ENCODE measurements around the gene CDH20.

CDH20 gene

DNA sequence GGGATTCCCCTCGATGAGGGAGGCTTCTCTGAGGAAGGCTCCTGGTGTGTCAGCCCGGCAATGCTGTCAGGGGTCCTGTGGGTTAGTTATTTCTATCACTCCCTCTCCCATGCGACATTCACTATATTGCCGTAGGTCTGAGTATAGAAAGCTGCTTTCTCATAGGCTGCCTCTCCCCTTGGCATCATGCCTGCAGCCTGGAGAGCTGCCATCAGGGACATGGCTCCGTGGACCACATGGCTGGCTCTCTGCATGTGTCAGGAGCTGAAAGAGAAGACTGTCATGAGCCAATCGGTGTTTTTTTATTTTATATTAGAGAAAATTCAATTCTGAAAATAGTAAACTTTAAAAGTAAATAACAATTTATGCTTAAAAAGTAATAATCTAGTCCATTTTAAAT, 198.0 kb downstream of the CDH20 start:
- no peak for DNase-seq (ENCODE audit: low spot score)

DNA sequence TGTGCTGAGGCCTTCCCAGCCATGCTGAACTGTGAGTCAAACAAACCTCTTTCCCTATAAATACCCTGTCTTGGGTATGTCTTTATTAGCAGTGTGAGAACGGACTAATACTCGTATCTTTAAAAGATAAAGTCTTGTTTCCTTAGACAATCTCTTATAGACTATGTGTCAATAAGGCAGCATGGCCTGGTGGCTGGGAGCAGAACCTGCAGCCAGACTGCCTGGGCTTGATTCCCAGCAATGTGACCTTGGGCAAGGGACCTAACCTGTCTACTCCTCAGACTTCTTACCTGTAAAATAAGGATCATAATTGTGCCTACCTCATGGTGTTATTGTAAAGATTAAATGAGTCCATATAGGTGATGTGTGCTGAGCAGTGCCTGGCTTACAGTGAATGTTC, 198.7 kb downstream of the CDH20 start:
- no peak for DNase-seq (ENCODE audit: low spot score)

DNA sequence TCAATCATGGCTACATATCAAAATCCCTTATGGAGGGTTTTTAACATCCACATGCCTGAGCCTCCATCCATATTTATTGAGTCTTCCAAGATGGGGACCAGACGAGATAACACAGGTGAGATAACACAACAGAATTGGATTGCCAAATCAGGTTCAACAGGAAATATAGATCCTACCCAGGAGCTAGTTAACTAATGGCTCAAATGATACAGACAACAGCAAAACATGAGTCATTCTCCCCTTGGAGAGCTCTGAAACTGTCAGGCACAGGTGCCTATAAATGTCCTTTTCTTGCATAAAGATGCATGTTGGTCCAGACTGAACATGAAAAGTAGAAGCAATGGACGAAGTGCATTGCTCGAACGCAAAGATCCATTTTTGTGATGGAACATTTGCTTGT, 202.2 kb downstream of the CDH20 start:
- DNase-seq (ENCODE audit: low spot score): no peak

DNA sequence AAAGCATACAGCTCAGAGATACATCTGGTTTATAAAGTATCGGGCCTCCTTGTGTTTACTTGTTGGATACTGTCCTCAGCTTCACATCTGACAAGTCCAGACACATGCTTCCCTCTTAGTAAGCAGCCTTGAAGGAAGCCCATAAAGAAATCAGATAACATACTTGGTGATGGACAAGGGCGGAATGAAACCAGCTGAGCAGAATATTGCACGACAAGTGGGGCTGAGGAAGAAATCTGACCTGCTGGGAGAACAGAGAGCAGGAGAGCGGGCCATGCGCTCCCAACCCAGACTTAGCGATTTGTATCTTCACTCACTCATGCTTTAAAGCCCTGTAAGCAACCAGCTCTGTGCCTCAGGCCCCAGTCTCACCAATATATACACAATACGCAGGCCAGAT, 208.4 kb downstream of the CDH20 start:
- no peak for DNase-seq (ENCODE audit: low spot score)

DNA sequence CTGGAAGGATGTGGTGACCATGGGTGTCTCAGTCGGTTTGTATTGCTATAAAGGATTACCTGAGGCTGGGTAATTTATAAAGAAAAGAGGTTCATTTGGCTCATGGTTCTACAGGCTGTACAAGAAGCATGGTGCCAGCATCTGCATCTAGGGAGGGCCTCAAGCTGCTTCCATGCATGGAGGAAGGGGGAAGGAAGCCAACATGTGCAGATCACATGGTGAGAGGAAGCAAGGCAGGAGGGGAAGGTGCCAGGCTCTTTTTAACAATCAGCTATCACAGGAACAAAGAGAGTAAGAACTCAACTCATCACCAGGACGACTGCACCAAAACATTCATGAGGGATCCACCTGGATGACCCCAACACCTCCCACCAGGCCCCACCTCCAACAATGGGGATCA, 209.4 kb downstream of the CDH20 start:
- no peak for DNase-seq (ENCODE audit: low spot score)

DNA sequence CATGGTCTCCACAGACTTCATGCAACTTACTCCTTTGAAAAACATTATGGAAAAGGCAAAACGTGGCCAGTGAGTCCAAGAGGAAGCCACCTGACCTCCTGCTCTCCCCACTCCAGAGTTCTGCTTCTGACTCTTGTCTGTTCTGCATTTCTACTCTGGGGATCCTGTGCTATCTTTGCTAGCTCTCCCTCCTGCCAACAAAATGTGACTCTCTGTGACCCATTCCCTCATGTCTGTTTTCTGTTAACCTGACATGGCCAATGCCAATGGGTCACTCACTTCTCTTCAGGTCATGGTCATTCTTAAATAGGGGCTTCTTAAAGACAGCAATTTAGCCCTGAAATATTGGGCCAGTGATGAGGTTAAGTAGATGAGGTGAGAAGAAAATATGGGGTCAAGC, 210.3 kb downstream of the CDH20 start:
- no peak for DNase-seq (ENCODE audit: low spot score)

DNA sequence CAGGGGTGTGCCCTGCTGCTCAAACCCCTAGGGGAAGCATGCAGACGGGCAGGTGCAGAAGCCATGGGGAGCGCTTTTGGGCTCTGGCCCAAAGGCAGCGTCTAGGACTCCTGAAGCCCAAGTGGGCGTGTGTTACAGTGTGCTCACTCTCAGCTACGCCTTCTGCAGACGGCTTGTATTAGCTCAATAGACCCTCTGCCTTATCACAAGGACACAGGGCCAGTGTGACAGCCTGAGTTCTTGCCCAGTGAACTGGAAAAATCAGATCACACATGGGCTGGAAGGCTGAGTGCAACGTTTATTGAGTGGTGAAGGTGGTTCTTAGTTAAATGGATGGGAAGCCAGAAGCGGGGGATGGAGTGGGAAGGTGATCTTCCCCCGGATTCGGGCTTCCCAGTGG, 210.9 kb downstream of the CDH20 start:
- DNase-seq (ENCODE audit: low spot score): no peak

DNA sequence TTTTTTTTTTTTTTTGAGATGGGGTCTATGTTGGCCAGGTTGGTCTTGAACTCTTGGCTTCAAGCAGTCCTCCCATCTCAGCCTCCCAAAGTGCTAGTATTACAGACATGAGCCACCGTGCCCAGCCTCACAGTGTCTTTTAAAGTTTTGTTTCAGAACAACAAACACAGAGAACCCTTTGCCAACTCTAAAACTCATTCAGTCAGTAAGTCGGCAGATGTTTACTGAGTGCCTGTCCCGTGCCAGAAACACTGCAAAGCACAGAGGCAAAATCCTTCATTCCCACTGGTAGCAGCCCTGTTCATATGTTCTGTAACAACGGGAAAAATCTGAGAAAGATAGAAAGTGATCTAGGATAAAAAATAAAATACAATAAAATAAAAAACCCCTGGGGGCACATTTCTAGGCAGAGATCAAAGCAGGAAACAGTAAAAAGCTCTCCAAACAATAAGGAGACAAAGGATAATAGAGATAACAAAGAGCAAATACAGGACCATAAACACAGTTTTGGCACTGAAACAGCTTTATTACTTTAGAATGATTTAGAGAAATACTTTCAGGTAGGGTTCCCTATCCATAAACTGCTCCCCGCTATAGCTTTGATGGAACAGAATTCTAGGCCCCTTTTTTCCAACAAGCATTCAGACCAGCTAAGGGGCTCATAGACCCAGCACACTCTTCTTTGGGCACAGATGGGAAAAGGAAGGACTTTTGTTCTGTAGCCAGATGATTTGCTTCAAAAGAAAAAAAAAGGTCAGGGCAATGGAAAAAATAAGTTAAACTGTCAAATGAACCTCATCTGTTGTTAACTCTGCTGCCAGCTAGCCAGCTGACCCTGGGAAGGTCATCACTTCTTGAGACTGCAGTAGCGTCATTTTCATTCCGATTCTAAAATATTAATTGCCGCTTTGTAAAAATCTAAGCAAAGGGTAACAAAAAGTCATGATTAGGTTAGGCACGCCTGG, 212.3 kb downstream of the CDH20 start:
- no peak for DNase-seq (ENCODE audit: low spot score)

DNA sequence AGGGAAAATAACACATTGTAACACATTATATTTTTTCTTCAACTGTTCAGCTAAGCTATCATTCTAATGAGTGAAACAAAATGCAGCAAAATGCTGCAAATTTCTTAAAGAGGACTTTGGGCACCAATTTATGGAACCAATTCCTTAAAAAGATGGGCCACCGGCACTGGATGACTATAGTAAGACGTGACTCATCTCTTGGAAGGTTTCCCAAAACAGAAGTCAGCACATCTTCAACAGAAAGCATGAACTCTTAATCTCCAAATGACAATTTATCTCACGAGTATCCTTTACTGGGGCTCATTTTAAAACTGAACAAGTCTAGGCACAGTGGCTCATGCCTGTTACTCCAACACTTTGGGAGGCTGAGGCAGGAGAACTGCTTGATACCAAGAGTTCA, 213.4 kb downstream of the CDH20 start:
- peak; percentile 77 for DNase-seq (ENCODE audit: low spot score)

DNA sequence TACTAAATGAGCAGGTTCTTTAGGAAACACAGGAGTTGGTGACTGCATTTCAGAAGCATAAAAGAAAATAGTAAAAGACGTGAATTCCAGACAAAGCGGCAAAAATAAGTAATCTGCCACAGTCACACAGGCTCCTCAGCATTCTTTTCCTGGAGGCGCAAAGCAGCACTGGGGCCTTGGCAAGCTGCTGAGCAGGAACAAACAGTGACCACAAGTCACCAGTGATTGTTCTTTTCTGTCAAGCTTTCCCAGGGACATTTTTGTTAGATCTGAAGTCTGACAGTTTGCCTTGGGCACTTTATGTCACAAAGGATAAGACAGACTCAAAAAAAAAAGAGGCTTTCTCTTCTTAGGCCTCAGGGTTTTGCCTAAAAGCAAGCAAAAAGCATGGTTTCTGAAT, 216.2 kb downstream of the CDH20 start:
- DNase-seq (ENCODE audit: low spot score): no peak

DNA sequence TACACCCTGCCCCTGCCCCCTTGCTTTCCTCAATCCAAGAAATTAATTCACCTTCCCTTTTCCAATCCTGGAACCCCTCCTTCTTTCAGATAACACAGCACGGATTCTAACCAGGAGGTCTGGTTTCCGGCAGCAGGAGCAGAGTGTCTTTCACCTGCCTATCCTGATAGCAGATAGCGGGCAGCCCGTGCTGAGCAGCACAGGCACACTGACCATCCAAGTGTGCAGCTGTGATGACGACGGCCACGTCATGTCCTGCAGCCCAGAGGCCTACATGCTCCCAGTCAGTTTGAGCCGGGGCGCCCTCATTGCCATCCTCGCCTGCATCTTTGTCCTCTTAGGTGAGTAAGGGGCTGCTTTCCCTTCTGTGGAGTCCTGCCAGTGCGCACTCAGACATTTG, 216.7 kb downstream of the CDH20 start:
- no peak for DNase-seq (ENCODE audit: low spot score)

DNA sequence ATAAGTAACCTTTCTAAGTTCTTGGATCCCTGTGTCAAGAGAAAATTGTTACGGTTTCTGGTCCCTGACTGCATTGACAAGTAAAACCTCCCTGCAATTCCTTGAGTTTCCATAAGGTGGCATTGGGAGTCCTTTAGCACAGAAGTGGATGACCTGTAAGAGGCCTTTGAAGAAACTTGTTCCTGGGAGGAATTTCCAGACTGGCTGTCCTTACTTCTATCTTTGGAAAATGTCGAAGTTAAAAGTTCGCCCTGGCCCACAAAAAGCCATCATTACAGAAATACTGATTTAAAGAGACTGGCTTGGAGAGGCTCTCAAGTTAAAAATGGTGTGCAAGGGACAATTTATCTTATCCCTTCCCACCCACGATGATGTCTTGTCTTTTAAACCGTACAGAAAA, 218.4 kb downstream of the CDH20 start:
- peak; percentile 80 for DNase-seq (ENCODE audit: low spot score)

DNA sequence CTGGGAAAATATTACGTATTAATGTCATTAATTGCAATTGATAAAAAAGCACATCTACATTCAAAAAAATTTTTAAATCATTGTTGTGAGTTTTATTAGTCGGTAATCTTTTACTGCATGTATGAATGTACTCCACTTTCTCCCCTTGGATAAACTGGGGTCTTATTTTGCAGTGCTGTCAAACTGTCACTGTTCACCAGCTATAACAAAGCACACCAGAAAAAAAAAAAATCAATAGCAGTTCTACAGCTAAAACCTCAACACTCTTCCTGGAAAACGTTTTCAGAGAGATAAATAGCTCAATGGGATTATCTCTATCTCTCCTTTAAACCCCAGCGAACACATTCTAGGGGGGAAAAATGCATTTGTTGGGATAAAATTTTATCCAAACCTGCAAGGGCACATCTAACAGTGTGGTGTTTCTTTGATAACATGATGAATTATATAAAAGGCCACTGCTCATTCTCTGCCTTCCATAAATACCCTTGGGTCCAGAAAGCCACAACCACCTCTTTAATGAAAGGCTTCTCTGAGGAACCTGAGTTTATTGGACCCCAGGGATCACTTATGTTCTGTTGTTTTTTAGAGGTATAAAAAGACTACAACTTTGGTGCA, 219.9 kb downstream of the CDH20 start:
- DNase-seq (ENCODE audit: low spot score): no peak

DNA sequence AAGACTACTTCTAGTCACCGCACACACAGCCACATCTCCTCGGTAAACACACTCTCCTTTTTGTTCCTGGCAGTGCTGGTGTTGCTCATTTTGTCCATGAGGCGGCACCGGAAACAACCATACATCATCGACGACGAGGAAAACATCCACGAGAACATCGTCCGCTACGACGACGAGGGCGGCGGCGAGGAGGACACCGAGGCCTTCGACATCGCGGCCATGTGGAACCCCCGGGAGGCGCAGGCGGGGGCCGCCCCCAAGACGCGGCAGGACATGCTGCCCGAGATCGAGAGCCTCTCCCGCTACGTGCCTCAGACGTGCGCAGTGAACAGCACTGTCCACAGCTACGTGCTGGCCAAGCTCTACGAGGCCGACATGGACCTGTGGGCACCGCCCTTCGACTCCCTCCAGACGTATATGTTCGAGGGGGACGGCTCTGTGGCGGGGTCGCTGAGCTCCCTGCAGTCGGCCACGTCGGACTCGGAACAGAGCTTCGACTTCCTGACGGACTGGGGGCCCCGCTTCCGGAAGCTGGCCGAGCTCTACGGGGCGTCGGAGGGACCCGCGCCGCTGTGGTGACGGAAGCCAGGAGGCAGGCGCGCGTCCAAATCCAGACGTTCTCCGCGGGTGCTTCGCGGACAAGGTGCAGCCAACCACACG, 221.0 kb downstream of the CDH20 start:
- DNase-seq (ENCODE audit: low spot score): no peak

DNA sequence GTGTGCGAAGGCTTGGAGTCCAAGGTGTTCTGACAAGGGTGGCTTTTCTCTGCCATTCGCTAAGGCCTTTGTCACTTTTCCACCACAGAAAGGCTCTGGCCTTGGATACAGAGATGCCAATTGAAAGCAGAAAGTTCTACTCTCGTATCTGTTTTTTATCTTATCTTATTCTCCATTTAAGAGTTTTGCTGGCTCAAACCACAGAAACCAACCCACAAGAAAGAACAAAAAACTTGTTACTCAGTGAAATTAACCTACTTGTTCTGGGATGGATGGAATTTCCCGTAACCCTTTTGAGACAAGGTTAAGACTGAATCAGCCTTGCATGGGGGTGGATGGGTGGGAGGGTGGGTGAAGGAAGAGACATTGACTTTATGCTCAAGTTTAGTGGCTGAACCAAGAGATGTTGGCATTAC, 221.7 kb downstream of the CDH20 start:
- DNase-seq (ENCODE audit: low spot score): no peak

DNA sequence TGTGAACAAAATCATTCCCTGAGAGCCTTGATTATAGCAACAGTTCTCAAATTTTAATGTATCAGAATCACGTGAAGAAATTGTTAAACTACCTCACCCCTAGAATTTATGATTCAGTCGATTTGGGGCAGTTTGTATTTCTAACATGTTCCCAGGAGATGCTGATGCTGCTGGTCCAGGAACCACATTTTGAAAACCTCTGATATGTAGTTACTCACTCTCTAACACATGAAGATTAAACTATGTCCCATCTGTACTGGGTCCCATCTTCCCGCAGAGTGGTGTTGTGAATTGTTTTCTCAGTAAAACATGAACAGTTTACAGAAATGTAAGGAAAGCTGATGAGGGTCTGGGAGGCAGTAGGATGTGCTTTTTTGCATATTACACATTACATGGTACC, 223.1 kb downstream of the CDH20 start:
- no peak for DNase-seq (ENCODE audit: low spot score)

DNA sequence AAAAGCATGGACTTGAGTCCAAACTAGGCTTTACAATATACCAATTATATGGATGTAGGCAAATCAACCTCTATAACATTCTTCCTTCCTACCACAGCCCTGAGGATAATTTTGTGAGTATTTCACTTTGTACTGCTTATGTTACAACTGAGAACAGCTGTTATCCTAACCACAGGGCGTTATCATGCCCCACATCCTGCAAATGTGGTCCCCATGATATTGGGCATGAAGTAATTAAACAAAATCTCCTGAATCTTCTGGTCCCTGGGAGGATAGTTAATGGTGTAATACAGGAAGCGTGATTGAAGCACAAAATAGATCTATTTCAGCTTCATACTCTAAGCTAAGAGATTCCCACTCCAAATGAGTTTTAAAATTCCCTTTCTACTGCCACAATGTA, 223.6 kb downstream of the CDH20 start:
- DNase-seq (ENCODE audit: low spot score): no peak

DNA sequence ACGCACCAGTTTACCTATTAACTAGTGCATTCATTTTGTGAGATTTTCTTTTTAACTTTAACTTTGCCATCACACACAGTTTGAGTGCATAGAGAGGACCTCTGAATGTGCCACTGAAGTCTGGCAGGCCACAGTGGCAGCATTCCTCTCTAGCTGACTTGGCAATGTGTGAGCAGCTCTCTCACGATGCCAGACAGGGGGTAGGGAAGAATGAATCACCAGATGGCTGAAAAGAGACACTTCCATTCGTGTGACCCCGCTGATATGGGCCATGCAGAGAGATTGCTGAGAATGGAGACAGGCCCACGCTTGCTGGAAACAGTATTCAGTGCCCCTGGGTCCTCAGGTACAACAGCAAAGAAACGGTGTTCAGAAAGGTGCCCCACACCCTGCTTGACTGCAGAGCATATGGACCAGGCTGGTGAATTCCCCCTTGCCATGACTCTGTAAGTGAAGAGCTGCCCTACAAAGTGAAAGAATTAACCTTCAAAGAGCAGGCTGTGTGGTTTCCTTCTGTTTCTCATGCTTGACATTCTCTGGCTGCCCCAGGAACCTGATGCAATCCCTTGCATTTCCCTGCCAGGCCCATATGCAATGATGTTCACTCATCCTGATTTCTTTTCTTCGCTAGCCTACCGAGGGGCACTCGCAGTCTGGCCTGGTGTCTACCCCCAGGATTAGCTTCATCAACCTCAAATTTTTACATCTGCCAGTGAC, 236.1 kb downstream of the CDH20 start:
- peak; percentile 75 for DNase-seq (ENCODE audit: low spot score)

DNA sequence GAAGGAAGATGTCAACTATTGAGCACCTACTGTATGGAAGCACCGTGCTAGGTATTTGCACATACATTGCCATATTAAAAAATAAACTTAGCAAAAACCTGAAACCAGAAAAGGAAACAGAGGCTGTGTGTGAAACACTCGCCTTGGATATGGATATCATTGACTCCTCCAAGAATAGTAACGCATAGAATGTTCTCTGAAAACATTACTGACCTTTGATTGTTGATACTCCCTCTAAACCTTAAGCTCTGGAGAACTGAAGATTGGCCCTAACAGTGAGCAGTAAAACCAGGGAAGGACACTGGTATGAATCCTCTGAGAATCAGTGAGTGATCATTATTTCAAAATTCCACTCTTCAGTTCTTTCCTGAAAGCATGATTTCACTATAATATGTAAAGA, 236.8 kb downstream of the CDH20 start:
- no peak for DNase-seq (ENCODE audit: low spot score)

DNA sequence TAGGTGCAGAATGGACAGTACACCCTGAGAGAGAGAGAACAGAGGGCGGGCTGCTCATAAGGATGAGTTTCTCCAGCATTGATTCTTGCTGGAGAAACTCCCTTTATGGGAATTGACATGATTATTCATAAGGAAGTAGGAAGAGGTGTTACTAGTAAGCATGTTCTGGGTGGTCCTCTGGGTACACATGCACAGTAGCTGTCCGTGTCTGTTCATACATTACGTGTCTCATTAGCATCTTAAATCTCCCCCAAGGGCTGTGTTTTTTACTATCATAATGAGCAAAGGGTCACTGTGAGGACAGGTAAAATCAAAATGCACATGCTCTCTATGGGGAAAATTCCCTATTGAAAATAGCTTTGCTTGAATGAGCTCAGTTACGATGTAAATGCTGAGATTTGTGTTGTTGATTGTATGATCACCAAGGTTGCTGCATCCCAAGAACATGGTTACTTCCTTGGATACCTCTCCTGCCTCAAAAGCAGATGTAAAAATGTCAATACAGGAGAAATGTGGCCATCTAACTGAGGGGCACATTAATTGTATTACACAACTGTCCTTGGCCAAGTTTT, 238.9 kb downstream of the CDH20 start:
- no peak for DNase-seq (ENCODE audit: low spot score)

DNA sequence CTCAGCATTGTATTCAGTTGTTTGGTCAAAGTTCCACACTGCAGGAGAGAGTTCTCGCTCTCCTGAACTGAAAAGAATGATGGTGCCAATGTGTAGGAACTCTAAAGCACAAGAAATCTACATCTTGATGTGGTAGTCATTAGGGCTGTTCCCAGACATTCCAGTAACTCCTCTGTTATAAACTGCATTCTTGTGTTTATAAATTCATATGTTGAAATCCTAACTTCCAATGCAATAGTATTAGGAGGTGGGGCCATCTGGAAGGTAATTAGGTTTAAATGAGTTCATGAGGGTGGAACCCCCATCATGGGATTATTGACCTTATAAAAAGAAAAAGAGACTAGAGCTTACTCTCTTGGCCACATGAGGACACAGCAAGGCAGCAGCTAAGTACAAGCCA, 239.6 kb downstream of the CDH20 start:
- DNase-seq (ENCODE audit: low spot score): peak; percentile 20

DNA sequence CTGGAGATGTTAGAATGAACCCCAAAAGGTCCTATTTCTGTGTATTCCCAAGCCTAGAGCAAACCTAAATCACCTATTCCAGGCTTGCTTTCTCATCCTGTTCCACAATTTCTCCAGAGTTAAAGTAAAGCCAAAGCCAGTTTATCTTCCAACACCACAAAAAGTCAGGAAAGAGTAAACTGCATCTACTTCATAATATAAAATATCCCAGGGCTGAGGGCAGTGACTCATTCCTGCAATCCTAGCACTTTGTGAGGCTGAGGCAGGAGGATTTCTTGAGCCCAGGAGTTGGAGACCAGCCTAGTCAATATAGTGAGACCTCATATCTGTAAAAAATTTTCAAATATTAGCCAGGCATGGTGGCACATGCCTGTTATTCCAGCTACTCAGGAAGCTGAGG, 241.4 kb downstream of the CDH20 start:
- DNase-seq (ENCODE audit: low spot score): no peak
